ENCODE measurements around the gene ME3.

Gene ME3

GRCh38 chr11:86594746-86595145, 77.7 kb downstream of the ME3 start:
- no peak for DNase-seq (ENCODE audit: extremely low read depth, insufficient read length)
- Histone ChIP-seq H3K27me3 (replicated peaks; ENCODE audit: control insufficient read depth, insufficient read depth, low read length) (no peaks in the 10 kb centered on the region), H3K4me3 (replicated peaks; ENCODE audit: low read depth, low read length) (no peak overlapping the region), H3K36me3 (ENCODE audit: control insufficient read depth, insufficient read depth, low read length) (no peaks in the 10 kb centered on the region)
- TF ChIP-seq, protein P1, sequence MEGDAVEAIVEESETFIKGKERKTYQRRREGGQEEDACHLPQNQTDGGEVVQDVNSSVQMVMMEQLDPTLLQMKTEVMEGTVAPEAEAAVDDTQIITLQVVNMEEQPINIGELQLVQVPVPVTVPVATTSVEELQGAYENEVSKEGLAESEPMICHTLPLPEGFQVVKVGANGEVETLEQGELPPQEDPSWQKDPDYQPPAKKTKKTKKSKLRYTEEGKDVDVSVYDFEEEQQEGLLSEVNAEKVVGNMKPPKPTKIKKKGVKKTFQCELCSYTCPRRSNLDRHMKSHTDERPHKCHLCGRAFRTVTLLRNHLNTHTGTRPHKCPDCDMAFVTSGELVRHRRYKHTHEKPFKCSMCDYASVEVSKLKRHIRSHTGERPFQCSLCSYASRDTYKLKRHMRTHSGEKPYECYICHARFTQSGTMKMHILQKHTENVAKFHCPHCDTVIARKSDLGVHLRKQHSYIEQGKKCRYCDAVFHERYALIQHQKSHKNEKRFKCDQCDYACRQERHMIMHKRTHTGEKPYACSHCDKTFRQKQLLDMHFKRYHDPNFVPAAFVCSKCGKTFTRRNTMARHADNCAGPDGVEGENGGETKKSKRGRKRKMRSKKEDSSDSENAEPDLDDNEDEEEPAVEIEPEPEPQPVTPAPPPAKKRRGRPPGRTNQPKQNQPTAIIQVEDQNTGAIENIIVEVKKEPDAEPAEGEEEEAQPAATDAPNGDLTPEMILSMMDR (IDR thresholded peaks at IDR 0.05; ENCODE audit: insufficient read depth, low read length, poor library complexity, severe bottlenecking) = no peak

GRCh38 chr11:86593833-86594232, 78.6 kb downstream of the ME3 start:
- no peak for DNase-seq (ENCODE audit: extremely low read depth, insufficient read length)
- H3K4me3 ChIP-seq (replicated peaks; ENCODE audit: low read depth, low read length) = no peak overlapping the region
- H3K27me3 ChIP-seq (replicated peaks; ENCODE audit: control insufficient read depth, insufficient read depth, low read length) = no peaks in the 10 kb centered on the region
- no peaks in the 10 kb centered on the region for H3K36me3 ChIP-seq (ENCODE audit: control insufficient read depth, insufficient read depth, low read length)
- TF ChIP-seq, protein P1 (IDR thresholded peaks at IDR 0.05; ENCODE audit: insufficient read depth, low read length, poor library complexity, severe bottlenecking) = no peak

DNA sequence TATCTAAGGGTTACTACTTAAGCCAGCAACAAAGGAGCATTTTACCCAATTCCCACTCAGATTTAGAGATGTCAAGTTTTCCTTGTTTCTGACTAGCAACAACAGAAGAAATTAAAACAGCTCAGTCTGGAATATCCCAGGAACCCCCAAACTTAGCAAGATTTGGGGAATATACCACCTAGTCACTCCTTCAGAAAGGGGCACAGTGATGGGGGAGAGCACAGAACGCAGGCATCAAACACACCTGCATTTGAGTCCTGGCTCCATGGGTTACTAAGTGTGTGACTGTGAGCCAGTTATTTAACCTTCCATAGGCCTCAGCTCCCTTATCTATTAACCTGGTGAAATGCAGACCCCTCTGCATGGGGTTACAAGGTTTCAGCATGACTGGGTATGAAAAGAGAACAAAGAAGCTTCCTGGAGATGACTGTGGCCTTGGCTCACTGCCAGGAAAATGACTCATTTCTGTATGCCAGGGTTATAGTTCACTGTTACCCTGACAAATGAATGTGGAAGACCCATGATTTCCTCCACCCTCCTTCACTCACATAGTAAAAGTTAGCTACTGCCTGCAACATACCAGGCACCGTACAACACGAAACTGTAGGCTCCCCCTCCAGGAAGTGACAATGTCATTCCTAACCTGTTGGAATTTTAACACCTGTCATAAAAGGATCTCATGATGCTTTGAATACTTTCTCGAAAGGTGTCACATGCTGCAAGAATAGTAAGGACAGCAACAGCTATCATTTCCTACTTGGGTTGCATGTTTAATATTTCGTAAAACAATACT, 79.6 kb downstream of the ME3 start:
- Histone ChIP-seq H3K36me3 (ENCODE audit: control insufficient read depth, insufficient read depth, low read length) (no peaks in the 10 kb centered on the region), H3K4me3 (replicated peaks; ENCODE audit: low read depth, low read length) (no peak overlapping the region), H3K27me3 (replicated peaks; ENCODE audit: control insufficient read depth, insufficient read depth, low read length) (no peaks in the 10 kb centered on the region)
- TF ChIP-seq, protein P1 (IDR thresholded peaks at IDR 0.05; ENCODE audit: insufficient read depth, low read length, poor library complexity, severe bottlenecking) = no peak
- DNase-seq (ENCODE audit: extremely low read depth, insufficient read length) = peak; percentile 83

DNA sequence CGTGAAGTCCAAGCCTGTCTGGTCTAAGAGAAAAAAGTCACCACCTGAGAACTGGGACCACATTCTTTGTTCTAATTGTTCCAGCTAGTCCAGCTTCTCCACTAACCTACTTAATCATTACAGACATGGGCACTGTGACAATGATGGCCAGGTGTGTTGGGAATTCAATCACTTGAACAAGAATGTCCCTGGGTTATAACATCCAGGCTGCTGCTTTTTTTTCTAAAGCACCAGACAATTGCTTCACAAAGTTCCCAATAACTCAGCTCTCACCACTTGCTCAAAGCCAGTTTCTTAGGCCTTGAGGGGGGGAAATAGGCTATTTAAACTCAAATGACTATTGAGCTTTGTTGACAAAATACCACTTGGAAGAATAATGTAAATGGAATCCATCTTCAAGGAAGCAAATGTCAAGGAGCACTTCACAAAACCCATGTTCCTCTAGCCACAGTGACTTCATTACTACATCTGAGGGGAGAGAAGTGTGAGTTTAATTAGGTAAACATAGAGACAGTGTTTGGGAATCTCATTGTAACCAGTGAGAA, 80.3 kb downstream of the ME3 start:
- Histone ChIP-seq H3K27me3 (replicated peaks; ENCODE audit: control insufficient read depth, insufficient read depth, low read length) (no peaks in the 10 kb centered on the region), H3K4me3 (replicated peaks; ENCODE audit: low read depth, low read length) (no peak overlapping the region), H3K36me3 (ENCODE audit: control insufficient read depth, insufficient read depth, low read length) (no peaks in the 10 kb centered on the region)
- TF ChIP-seq, protein P1 (IDR thresholded peaks at IDR 0.05; ENCODE audit: insufficient read depth, low read length, poor library complexity, severe bottlenecking) = no peak
- DNase-seq (ENCODE audit: extremely low read depth, insufficient read length) = no peak

GRCh38 chr11:86591631-86592030, 80.8 kb downstream of the ME3 start:
- Histone ChIP-seq H3K36me3 (ENCODE audit: control insufficient read depth, insufficient read depth, low read length) (no peaks in the 10 kb centered on the region), H3K4me3 (replicated peaks; ENCODE audit: low read depth, low read length) (no peak overlapping the region), H3K27me3 (replicated peaks; ENCODE audit: control insufficient read depth, insufficient read depth, low read length) (no peaks in the 10 kb centered on the region)
- TF ChIP-seq, protein P1 (IDR thresholded peaks at IDR 0.05; ENCODE audit: insufficient read depth, low read length, poor library complexity, severe bottlenecking) = no peak
- DNase-seq (ENCODE audit: extremely low read depth, insufficient read length) = no peak

Data from GM06990 (cell line).